Right lobe of liver (tissue), 4 donors: Measurements from ENCODE around the gene COL5A3.

ENCODE experiments used
- POLR2A ChIP-seq: fragments of 450-650 bp; IDR thresholded peaks from one replicate; pipeline ENCODE4 v1.6.1; 2017; ENCODE audit warnings: antibody characterized with exemption, mild to moderate bottlenecking
- TF ChIP-seq, protein P1 (sequence below), 4 donors: fragments of 200-600 bp in 3 of 4; fragments of 450-650 bp in 1 of 4; IDR thresholded peaks; one replicate each; pipeline versions ENCODE4 v1.5.1 to v1.8.0; 2016 to 2022; ENCODE audit warnings: antibody characterized with exemption in 4 of 4, mild to moderate bottlenecking in 2 of 4
- donor health status: DM: no; HTN: no; CAD: no.
- donor health status: DM: no; HTN: no; CAD: no.
- donor health status: DM: no; HTN: yes; CAD: no.

DNA sequence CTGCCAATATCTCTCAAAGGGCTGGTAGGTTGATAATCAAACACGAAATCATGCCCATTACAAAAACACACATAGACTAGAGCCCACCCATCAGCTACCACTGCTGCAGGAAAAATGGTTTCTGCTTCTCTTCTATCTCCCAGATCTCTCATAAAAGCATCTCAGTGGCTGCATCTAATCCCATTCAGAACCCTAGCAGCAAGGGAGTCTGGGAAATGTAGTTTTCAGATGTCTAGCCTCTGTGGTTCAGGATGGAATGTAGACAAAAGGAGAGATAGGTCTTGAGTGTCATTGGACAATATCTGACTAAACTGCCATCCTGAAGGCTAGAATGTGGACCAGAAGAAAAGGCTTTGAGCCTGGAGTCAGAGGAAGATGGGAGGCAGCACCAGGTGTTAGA is 35.1 kb upstream of the COL5A3 start:
- no peak for TF ChIP-seq POLR2A
- TF ChIP-seq, protein P1, sequence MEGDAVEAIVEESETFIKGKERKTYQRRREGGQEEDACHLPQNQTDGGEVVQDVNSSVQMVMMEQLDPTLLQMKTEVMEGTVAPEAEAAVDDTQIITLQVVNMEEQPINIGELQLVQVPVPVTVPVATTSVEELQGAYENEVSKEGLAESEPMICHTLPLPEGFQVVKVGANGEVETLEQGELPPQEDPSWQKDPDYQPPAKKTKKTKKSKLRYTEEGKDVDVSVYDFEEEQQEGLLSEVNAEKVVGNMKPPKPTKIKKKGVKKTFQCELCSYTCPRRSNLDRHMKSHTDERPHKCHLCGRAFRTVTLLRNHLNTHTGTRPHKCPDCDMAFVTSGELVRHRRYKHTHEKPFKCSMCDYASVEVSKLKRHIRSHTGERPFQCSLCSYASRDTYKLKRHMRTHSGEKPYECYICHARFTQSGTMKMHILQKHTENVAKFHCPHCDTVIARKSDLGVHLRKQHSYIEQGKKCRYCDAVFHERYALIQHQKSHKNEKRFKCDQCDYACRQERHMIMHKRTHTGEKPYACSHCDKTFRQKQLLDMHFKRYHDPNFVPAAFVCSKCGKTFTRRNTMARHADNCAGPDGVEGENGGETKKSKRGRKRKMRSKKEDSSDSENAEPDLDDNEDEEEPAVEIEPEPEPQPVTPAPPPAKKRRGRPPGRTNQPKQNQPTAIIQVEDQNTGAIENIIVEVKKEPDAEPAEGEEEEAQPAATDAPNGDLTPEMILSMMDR (IDR thresholded peaks at IDR 0.05): no peak
